Measurements from ENCODE around the gene COA8. TPM values are rescaled to one million over a fixed set of nuclear protein-coding genes. Genes with fewer than 3 reads are reported as not detected.

COA8 gene
- total and polyA plus RNA-seq, 2 of the 4 experiments (the other 2 are of a cell fraction) = 12.2 to 21.1 TPM

- Histone ChIP-seq H3K23ac (ENCODE audit: low read depth, low read length) (no peak overlapping the region), H3K27ac (ENCODE audit: insufficient read depth, low read length) (no peak overlapping the region), H4K20me1 (ENCODE audit: insufficient read depth, low read length) (peaks cover 53% of the 10 kb centered on the region), H3K36me3 (ENCODE audit: control insufficient read depth, insufficient read depth, low read length) (peaks cover 9% of the 10 kb centered on the region), H2BK5ac (ENCODE audit: low read depth, low read length, poor library complexity, severe bottlenecking) (no peak overlapping the region), H4K8ac (ENCODE audit: low read depth in 2 of 2, low read length in 2 of 2) (no peak overlapping the region; a peak in 1 of 4 replicates), H3K14ac (replicated peaks; ENCODE audit: low read depth, low read length) (0 out of 2 replicates have a peak overlapping the region, but pooled peaks have one; percentile 58), H3K9me1 (ENCODE audit: insufficient read depth, low read length) (no peaks in the 10 kb centered on the region), H3K9ac (ENCODE audit: low read depth, low read length) (peak overlapping the region; percentile 64), H4K91ac (ENCODE audit: insufficient read depth, low read depth, low read length) (no peak overlapping the region), H3K27me3 (ENCODE audit: control insufficient read depth, insufficient read depth, low read length) (no peaks in the 10 kb centered on the region), H2BK15ac (ENCODE audit: low read depth, low read length) (no peak overlapping the region), H3K9me3 (ENCODE audit: control insufficient read depth, insufficient read depth, low read length) (no peaks in the 10 kb centered on the region), H2BK120ac (ENCODE audit: low read depth, low read length) (no peak overlapping the region), H3K4me3 (ENCODE audit: insufficient read depth, low read depth, low read length) (peak overlapping the region; percentile 85), H3K4me2 (ENCODE audit: low read depth, low read length) (peak overlapping the region; percentile 98), H3K56ac (ENCODE audit: extremely low read depth, insufficient read depth, low read length) (peak overlapping the region; percentile 66; the same call in 1 of the 2 replicates), H2BK20ac (ENCODE audit: low read depth, low read length) (no peak overlapping the region), H2AK9ac (replicated peaks; ENCODE audit: low read depth, low read length, poor library complexity) (no peak overlapping the region), H3K4ac (ENCODE audit: low read depth, low read length) (no peak overlapping the region), H2AFZ (replicated peaks; ENCODE audit: low read length, poor library complexity) (no peak overlapping the region), H3K4me1 (ENCODE audit: control insufficient read depth, insufficient read depth, low read length) (peaks cover 6% of the 10 kb centered on the region; the same call in 1 of the 2 replicates), H3K79me1 (ENCODE audit: low read depth in 1 of 2, low read length in 2 of 2) (peaks cover 13 to 65% of the 10 kb centered on the region in 2 experiments; a peak in 2 of 4 replicates), H3K18ac (ENCODE audit: low read depth, low read length) (no peak overlapping the region), H2AK5ac (ENCODE audit: low read depth, low read length) (no peak overlapping the region), H4K5ac (ENCODE audit: low read depth, low read length) (no peak overlapping the region)
- ChIA-PET POLR2A (ENCODE audit: unreplicated experiment) (no interaction called here), CTCF (interaction anchor here (1.1 to 1.4 kb wide), 2 partner anchors 31 to 45 kb away, joined by 3 to 5 read pairs; no protein-coding TSS in a partner anchor)
- TF ChIP-seq MAFK (IDR thresholded peaks at IDR 0.05; ENCODE audit: low read depth, low read length) (no peak), NFE2L2 (IDR thresholded peaks at IDR 0.05; ENCODE audit: low read depth, low read length) (no peak), BHLHE40 (IDR thresholded peaks at IDR 0.05; ENCODE audit: low read depth, low read length) (no peak)
- dilution Hi-C loops (cut with HindIII; ENCODE audit: low sequenced_read_pairs, unreplicated experiment) = no loop called here
- DNase-seq (no peak), ATAC-seq (ENCODE audit: low read depth) (no peak)
- 64% methylated on average over 14 of the region's 21 CpGs; no CpG with 5 or more reads in 1 of the 2 experiments for WGBS, 2 experiments (ENCODE audit: extremely low coverage in 2 of 2, insufficient read length in 1 of 2)
- BruUV-seq (replicated peaks) = no TSS peak
- in situ Hi-C loops (cut with MboI; ENCODE audit: low sequenced_read_pairs) = no loop called here
- intact Hi-C loops (cut with micrococcal nuclease) = loop anchor here (2.0 kb wide), 1 partner anchor 31 kb away; no protein-coding TSS in a partner anchor
These were observed 1.2 kb downstream of the COA8 start for GRCh38 chr14:103563844-103564505.
